CD14-positive monocyte (primary cell): ENCODE results near the gene POLE. TPM values are rescaled to one million over a fixed set of nuclear protein-coding genes. Genes with fewer than 3 reads are reported as not detected.

Source experiments
- DNase-seq, 3 donors: peaks; one replicate each; pipeline ENCODE4 v3.0.0-alpha.2; 2011 to 2022
- H2AFZ ChIP-seq: 2 replicates; pipeline ENCODE4 v1.6.0; 2012; ENCODE audit warnings: mild to moderate bottlenecking, low read depth, low read length, inconsistent platforms; ENCODE audit not compliant: insufficient read depth, poor library complexity, severe bottlenecking
- H3K27ac ChIP-seq, 2 donors: 1 replicate in 1 of 2; 2 replicates in 1 of 2; pipeline ENCODE4 v1.5.1; 2012 to 2013; ENCODE audit warnings: low read length in 2 of 2, control low read depth in 1 of 2, inconsistent platforms in 1 of 2, low read depth in 1 of 2, mild to moderate bottlenecking in 1 of 2
- H3K27me3 ChIP-seq, 2 donors: one replicate each; pipeline versions ENCODE4 v1.6.0 to v1.6.1; 2011 to 2013; ENCODE audit warnings: low read length in 2 of 2; ENCODE audit not compliant: control insufficient read depth in 2 of 2, insufficient read depth in 2 of 2
- H3K36me3 ChIP-seq, 2 donors: replicated peaks in 1 of 2; 1 replicate in 1 of 2; 2 replicates in 1 of 2; pipeline versions ENCODE4 v1.5.1 to v1.6.1; 2012 to 2013; ENCODE audit warnings: low read length in 2 of 2, control low read depth in 1 of 2, inconsistent platforms in 1 of 2, mild to moderate bottlenecking in 1 of 2; ENCODE audit not compliant: insufficient read depth in 2 of 2, control insufficient read depth in 1 of 2
- H3K4me1 ChIP-seq, 2 donors: 1 replicate in 1 of 2; 2 replicates in 1 of 2; pipeline versions ENCODE4 v1.5.1 to v1.6.1; 2012 to 2013; ENCODE audit warnings: low read length in 2 of 2, control low read depth in 1 of 2, inconsistent platforms in 1 of 2, mild to moderate bottlenecking in 1 of 2, moderate library complexity in 1 of 2; ENCODE audit not compliant: insufficient read depth in 2 of 2, control insufficient read depth in 1 of 2
- H3K4me2 ChIP-seq: replicated peaks from 2 replicates; pipeline ENCODE3; 2012; ENCODE audit warnings: low read length, moderate library complexity, mild to moderate bottlenecking; ENCODE audit not compliant: poor library complexity, severe bottlenecking; ENCODE audit errors: extremely low read depth
- H3K4me3 ChIP-seq, 3 experiments: fragments of 200-600 bp in 1 of 3; sonication (generic) in 1 of 3; replicated peaks in 1 of 3; 1 replicate in 2 of 3; 2 replicates in 1 of 3; pipeline ENCODE4 v1.5.1; 2011 to 2013; ENCODE audit warnings: low read length in 3 of 3, mild to moderate bottlenecking in 3 of 3, control low read depth in 2 of 3, low read depth in 2 of 3, inconsistent platforms in 1 of 3, moderate library complexity in 1 of 3
- H3K79me2 ChIP-seq: 2 replicates; pipeline ENCODE4 v1.6.0; 2012; ENCODE audit warnings: mild to moderate bottlenecking, control low read depth, inconsistent platforms, low read length, moderate library complexity; ENCODE audit not compliant: insufficient read depth
- H3K9ac ChIP-seq: 2 replicates; pipeline ENCODE4 v1.6.0; 2017; ENCODE audit warnings: low read length, mild to moderate bottlenecking; ENCODE audit not compliant: insufficient read depth, poor library complexity, severe bottlenecking
- H3K9me3 ChIP-seq, 2 donors: replicated peaks in 1 of 2; 1 replicate in 1 of 2; 2 replicates in 1 of 2; pipeline versions ENCODE4 v1.5.1 to v1.6.1; 2012 to 2013; ENCODE audit warnings: low read length in 2 of 2, control low read depth in 1 of 2; ENCODE audit not compliant: control insufficient read depth in 1 of 2, insufficient read depth in 1 of 2
- H4K20me1 ChIP-seq: 2 replicates; pipeline ENCODE4 v1.6.0; 2012; ENCODE audit warnings: mild to moderate bottlenecking, low read length, control low read depth, moderate library complexity; ENCODE audit not compliant: insufficient read depth
- H3K27ac Mint-ChIP-seq, 7 donors: one replicate each; pipeline ENCODE4 v1.8.0; 2020; ENCODE audit warnings: mild to moderate bottlenecking in 7 of 7, mixed read lengths in 7 of 7, moderate library complexity in 6 of 7, inconsistent platforms in 2 of 7
- H3K27me3 Mint-ChIP-seq, 3 donors: one replicate each; pipeline ENCODE4 v1.8.0; 2021 to 2022; ENCODE audit warnings: low read depth in 3 of 3, mild to moderate bottlenecking in 3 of 3, mixed read lengths in 3 of 3, moderate library complexity in 3 of 3, inconsistent platforms in 1 of 3
- H3K36me3 Mint-ChIP-seq, 2 donors: one replicate each; pipeline ENCODE4 v1.8.0; 2020; ENCODE audit warnings: mixed read lengths in 2 of 2, inconsistent platforms in 1 of 2, mild to moderate bottlenecking in 1 of 2
- H3K4me1 Mint-ChIP-seq: one replicate; pipeline ENCODE4 v1.8.0; 2020; ENCODE audit warnings: mild to moderate bottlenecking, mixed read lengths
- H3K4me3 Mint-ChIP-seq, 2 donors: one replicate each; pipeline ENCODE4 v1.8.0; 2020; ENCODE audit warnings: mild to moderate bottlenecking in 2 of 2, mixed read lengths in 2 of 2, moderate library complexity in 1 of 2
- H3K9me3 Mint-ChIP-seq, 7 donors: one replicate each; pipeline ENCODE4 v1.8.0; 2020 to 2022; ENCODE audit warnings: mixed read lengths in 7 of 7, mild to moderate bottlenecking in 6 of 7, moderate library complexity in 6 of 7, inconsistent platforms in 2 of 7
- CTCF ChIP-seq: fragments of 200-600 bp; IDR thresholded peaks from one replicate; pipeline ENCODE4 v1.8.0; 2022; ENCODE audit warnings: antibody characterized with exemption, mild to moderate bottlenecking
- WGBS: methylation state at CpG from one replicate; pipeline ENCODE4 v1.1.5; 2013; ENCODE audit warnings: missing lambda C conversion rate; ENCODE audit not compliant: insufficient coverage; 5-methylcytosine and 5-hydroxymethylcytosine counted together
- intact Hi-C, 2 donors: fragments of 100-400 bp; cut with micrococcal nuclease; formaldehyde crosslinking; loops; one replicate each; pipeline versions ENCODE4 v1.15.0 to v1.15.1; 2023
- polyA plus RNA-seq, 3 donors: library from polyadenylated mRNA; depleted of rRNA in 1 of 3; unstranded in 2 of 3; stranded (reverse) in 1 of 3; fragments of 300-500 nt in 2 of 3; fragments of >200 nt in 1 of 3; fragmentation: Illumina TruSeq in 2 of 3; gene quantifications; 1 replicate in 2 of 3; 2 replicates in 1 of 3; pipeline ENCODE4 v1.2.3, GENCODE V29; 2012 to 2021

Gene POLE
- polyA plus RNA-seq, 3 donors = 1.00 to 24.2 (median 2.2) TPM

GRCh38 chr12:132604668-132605441, 82.3 kb downstream of the POLE start:
- H3K27ac Mint-ChIP-seq = no peak overlapping the region
- H3K9me3 ChIP-seq = no peaks in the 10 kb centered on the region
- 45% methylated on average over 7 of the region's 16 CpGs for WGBS
- no peaks in the 10 kb centered on the region for H4K20me1 ChIP-seq
- H3K4me1 Mint-ChIP-seq = peaks cover 11% of the 10 kb centered on the region
- H3K4me3 ChIP-seq = no peak overlapping the region
- H3K9ac ChIP-seq = no peak overlapping the region
- no peak for DNase-seq
- intact Hi-C loops = no loop called here
- H3K27me3 Mint-ChIP-seq = peaks cover 75 to 96% (median 76%) of the 10 kb centered on the region in 3 donors
- H3K27me3 ChIP-seq = peaks cover 6 to 77% of the 10 kb centered on the region in 2 donors
- H3K36me3 ChIP-seq = no peaks in the 10 kb centered on the region
- H3K4me3 Mint-ChIP-seq = peak overlapping the region in 1 of 2 donors; percentile 70
- H3K4me2 ChIP-seq = no peak overlapping the region
- H3K27ac ChIP-seq = no peak overlapping the region
- H3K9me3 Mint-ChIP-seq = peaks cover 0 to 15% (median 2%) of the 10 kb centered on the region in 7 donors
- no peaks in the 10 kb centered on the region for H3K36me3 Mint-ChIP-seq
- no peak overlapping the region for H2AFZ ChIP-seq
- no peaks in the 10 kb centered on the region for H3K79me2 ChIP-seq
- TF ChIP-seq CTCF = no peak
- peaks cover 7 to 12% of the 10 kb centered on the region in 2 donors for H3K4me1 ChIP-seq

DNA sequence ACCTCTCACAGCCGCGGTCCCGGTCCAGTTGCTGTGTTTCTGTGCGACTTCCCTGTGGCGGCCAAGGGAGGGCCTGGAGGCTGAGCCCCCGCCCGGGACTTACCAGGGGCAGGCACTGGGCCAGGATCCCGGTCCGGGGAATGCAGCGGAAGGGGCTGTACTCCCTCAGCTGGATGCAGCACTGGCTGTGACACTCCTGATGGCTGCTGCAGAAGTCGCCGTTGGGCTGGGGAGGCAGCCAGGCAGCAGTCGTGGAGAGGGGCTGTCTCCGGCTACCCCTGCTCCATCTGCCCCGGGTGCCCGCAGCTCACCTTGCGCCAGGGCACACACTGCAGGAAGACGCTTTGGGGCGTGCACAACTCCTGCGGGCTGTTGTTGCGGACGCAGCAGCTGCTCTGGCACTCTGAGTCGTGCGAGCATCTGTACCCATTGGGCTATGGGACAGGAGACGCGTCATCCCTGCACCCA, 83.0 kb downstream of the POLE start:
- peak overlapping the region in 1 of 2 donors; percentile 70 for H3K4me3 Mint-ChIP-seq
- H3K4me1 ChIP-seq = peaks cover 7 to 12% of the 10 kb centered on the region in 2 donors
- H3K27ac ChIP-seq = no peak overlapping the region
- intact Hi-C loops = no loop called here
- no peak overlapping the region for H3K9ac ChIP-seq
- no peak overlapping the region for H3K4me3 ChIP-seq
- DNase-seq = no peak
- H3K4me1 Mint-ChIP-seq = peaks cover 12% of the 10 kb centered on the region
- no peak for TF ChIP-seq CTCF
- H3K79me2 ChIP-seq = no peaks in the 10 kb centered on the region
- H3K27me3 ChIP-seq = peaks cover 4 to 75% of the 10 kb centered on the region in 2 donors
- H3K36me3 ChIP-seq = no peaks in the 10 kb centered on the region
- peaks cover 0 to 19% (median 4%) of the 10 kb centered on the region in 7 donors for H3K9me3 Mint-ChIP-seq
- H3K9me3 ChIP-seq = no peaks in the 10 kb centered on the region
- peaks cover 76 to 96% (median 76%) of the 10 kb centered on the region in 3 donors for H3K27me3 Mint-ChIP-seq
- no peaks in the 10 kb centered on the region for H3K36me3 Mint-ChIP-seq
- H3K27ac Mint-ChIP-seq = no peak overlapping the region
- no peak overlapping the region for H2AFZ ChIP-seq
- WGBS = 25% methylated on average over 18 of the region's 26 CpGs
- no peaks in the 10 kb centered on the region for H4K20me1 ChIP-seq
- no peak overlapping the region for H3K4me2 ChIP-seq
